HS-27A (cell line): ENCODE results near the gene SCAANT1.

Experiments used
- DNase-seq: peaks from one replicate; pipeline ENCODE4 v3.0.0-alpha.2; 2012; ENCODE audit warnings: low read depth, missing footprints

Gene SCAANT1

DNA sequence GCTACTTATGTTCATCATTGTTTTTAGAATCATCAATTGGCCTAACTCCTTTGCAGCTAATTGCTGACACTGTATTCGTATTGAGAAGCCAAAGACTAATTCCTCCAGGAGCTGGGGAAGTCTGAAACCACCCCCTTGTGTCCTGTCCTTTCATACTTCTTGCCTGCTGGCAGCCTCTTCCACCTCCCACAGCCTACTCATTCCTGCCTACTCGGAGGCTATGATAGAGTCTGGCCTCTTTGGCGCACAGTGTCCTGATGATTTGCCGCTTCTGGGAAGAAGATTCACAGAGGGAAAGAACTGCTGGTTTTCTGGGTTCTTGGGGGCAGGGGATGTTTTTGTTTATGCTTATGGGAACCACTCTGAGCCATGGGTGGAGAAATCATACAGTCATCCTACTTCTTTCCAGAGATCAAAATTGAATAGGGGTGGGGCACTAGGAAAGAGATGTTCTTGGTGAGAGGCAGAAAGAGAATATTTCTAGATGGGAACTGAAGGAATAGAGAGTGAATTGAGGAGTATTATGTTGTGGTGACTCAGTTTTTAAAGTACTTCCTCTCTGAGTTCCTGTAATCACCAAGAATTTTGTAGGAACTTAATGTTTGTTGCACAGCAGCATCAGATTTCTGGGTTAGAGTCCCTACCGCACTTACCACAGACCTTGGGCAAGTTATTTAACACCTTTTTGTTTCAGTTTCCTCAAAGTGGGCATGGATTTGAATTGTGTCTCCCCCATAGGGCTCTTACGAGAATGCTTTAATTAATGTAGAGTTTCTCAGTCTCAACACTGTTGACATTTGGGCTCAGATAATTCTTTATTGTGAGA lies 22.1 kb upstream of the SCAANT1 start:
- no peak for DNase-seq

DNA sequence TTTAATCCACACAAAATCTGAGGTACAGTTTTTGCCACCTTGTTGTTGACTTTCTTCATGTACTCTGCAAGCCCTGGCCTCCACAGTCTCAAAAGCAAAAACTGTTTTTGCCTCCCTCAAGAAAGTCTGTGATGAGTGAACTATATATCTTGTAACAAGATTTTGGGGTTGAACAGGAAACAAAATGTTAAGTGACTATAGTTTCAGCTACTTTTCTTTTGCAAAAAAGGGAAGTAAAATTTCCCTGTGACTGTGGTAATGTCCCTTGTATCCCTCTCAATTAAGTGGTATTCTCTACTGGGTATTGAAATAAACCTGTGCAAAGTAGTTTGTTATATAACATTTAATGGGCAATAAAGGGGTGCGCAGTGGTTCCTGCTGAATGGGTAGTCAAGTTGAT lies 21.3 kb upstream of the SCAANT1 start:
- DNase-seq, result no peak

DNA sequence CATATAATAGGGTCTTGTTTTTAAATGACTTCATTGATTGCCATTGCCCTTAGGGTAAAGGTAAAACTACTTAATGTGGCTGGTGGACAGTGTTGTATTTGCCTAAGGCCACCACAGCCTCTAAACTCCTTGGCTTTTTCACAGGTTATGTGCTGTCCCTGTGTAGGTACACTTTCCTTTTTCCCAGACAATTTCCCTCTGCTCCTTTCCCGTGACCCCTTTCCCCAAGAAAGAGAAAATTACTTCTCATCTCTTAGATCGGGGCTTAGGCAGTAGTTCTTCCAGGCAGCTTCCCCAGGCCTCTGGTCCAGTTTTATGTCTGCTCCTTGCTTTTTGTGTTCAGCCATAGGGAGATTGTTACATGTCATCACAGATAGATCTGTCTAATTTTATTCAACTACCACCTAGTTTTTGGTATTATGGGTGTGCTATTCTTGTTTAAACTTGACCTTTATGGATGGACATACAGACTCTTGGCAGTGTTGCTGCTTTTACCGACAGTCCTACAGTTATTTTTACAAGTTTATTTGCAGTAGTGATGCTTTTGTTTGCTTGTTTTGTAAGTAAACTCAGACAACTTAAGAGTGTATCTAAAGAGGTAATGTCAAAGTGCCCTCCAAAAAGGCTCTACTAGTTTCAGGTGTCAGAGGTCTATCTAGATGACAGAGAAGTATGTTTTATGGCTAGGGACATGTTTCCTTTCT lies 20.5 kb upstream of the SCAANT1 start:
- DNase-seq, result no peak

DNA sequence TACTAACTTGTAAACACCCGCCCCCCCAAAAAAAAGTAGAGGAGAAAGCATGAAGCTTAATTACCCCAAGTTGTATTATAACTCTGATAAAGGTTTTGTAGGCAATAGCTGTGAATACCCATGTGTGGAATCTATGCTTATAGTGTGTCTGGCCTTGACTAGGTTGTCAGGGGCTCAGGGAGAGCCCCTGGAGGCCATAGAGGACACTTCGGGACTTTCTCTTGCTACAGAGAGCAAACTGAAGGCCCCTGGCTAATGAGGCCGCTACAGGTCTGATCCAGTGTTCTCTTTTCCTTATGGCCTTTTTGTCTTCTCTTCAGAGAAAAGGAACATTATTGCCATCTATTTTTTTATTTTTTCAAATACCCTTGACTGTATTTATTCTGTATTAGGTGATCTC lies 19.1 kb upstream of the SCAANT1 start:
- DNase-seq, result no peak

DNA sequence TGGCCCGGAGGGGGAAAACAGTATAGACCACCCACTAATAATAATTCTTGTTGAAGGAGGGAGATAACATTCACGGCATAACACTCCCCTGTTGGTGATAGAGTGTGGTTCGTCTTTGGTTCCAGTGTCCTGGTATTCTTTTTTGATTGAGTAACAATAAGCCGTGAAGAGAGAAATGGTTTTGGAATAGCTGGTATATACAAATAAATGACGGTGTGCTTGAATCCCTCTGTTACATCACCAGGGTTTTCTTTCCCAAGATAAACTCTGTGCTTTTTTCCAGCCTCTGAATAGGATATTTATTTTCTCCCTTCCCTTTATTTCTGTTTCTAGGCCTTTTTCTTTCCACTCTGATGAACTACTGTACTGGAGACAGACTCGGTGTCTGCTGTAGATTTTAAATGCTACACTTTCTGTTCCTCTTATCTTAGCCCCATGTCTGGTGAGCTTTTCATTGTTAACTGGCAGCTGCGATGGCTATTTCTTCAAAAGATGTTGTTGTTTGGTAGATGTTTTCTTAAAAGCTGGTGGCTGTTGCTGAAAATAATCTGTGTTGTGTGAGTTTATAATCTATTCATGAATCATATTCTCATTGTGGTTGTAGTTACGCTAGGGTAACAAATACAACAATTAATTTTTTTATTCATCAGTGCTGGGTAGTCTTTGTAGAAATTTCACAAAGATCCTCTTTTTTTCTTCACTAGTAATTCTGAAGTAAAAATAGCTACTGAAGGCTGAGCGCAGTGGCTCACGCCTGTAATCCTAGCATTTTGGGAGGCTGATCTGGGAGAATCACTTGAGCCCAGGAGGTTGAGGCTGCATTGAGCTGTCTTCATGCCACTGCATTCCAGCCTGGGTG lies 15.5 kb upstream of the SCAANT1 start:
- no peak for DNase-seq

DNA sequence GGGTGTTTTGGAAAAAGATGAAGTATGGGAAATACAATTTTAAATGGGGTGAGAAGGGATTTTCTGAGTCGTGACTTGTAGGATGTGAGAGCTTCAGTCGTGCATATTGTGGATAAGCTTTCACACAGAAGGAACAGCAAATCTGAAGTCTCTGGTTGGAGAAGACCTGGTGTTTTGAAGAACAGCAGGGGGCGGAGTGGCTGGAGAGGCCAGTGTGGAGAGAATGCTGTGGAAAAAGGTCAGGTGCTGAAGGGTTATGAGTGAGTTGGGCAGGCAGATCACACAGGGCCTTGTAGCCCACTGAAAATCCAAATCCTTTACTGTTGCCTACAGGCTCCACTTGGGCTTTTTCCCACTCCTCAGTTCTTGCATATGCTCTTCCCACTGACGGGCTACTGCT lies 14.1 kb upstream of the SCAANT1 start:
- no peak for DNase-seq

DNA sequence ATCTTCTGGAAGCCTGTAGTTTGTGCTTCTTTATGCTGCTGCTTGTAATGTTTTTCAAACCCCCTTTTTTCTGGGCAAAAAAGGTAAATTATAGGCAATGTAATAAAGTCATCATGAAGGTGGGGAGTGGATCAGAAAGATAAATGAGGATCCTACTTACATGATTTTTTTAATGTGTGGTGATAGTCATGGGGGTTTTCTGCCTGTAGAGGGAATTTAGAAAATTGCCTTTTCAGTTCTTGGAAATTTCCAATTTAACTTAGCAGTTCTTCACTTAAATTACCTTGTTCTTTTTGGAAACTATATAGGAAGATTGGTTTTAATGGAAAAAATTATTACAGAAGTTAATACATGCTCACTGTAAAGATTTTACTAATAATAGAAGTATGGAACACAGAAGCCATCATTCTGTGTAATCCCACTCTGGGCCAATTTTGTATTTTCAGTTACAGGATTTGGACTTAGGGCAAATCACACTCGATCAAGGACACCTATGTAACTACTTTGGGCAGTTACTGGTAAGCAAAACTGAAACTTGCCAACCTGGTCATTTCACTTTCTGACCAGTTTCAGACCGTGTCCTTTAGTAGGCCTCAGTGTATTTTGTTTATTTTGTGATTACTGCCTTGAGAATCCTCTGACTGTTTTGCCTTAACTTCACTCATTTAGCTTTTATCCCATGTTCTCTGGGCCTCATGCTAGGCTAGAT lies 10.5 kb upstream of the SCAANT1 start:
- DNase-seq, result no peak

DNA sequence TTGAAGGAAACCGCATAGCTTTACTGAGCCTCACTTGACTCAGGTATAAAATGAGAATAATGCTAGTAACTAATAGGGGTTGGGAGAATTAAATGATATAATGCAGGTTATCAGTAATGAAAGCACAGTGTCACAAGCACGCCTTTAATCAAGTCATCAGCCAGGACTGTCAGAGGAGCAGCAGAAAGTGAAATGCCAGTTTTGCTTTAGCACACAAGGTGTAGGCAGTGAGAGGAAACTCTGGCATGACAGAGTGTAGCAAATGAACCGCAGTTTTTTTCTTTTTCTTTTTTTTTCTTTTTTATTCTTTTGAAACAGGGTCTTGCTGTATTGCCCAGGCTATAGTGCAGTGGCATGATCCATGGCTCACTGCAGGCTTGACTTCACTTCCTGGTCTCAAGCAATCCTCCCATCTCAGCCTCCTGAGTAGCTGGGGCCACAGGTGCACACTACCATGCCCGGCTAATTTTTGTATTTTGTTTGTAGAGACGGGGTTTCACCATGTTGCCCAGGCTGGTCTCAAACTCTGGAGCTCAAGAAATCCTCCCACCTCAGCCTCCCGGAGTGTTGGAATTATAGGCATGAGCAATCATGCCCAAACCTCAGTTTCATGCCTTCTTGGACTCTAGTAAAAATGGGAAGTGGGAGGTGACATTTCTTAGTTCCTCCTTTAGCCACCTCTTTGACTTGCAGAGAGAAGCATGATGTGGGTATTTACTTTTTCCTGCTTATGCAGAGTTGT lies 9.7 kb upstream of the SCAANT1 start:
- no peak for DNase-seq

DNA sequence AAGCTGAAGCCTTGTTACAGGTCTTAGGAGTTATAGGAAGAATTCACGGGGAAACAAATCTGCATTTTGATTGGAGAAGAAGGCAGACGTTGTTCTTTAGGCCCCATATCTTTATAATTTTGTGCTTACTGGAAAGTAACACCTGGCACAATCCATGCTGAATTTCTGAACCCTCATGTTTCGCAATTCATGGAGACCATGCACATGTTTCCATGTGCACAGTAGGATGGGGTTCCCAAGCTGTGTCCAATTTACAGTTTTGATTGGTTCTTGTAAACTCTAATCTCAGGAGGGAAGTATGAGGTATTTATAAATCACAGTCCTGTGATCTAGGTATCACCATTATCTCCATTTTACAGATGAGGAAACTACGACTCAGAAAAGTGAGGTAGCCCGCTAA lies 7.8 kb upstream of the SCAANT1 start:
- no peak for DNase-seq

DNA sequence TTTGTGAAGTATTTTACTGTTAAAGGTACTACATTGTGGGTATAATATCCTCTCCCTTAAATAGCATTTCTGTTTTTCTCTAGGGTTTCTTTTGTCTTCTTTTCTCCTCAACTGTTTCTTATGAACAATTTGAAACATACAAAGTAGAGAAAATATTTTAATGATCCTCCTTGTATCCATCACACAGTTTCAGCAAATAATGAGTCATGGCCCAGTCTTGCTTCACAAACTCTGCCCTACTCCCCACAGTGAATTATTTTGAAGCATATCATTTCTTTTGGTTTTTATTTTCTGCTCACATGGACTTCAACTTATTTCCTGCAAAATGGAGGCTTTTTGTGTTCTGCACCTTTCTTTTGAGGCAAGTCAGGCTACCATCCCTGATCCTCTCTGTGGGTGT lies 6.1 kb upstream of the SCAANT1 start:
- DNase-seq, result no peak

DNA sequence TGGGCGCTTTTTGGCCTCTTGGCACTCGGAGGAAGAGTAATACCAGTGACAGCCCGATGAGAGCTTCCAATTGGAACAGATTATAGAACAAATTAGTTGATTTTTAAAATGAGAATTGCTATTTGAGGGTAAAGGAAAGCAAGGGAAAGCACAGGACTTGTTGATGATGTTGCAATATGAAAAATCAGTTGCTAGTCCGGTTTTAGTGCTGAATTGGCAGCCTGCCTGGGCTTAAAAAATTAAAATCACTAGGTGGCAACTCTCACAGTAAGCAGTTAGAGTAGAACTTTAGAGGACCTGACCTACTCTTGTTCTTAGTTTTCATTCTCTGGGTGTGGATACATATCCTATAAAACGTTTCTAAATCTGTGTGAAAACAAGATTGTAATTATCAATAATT lies 2.1 kb upstream of the SCAANT1 start:
- no peak for DNase-seq

DNA sequence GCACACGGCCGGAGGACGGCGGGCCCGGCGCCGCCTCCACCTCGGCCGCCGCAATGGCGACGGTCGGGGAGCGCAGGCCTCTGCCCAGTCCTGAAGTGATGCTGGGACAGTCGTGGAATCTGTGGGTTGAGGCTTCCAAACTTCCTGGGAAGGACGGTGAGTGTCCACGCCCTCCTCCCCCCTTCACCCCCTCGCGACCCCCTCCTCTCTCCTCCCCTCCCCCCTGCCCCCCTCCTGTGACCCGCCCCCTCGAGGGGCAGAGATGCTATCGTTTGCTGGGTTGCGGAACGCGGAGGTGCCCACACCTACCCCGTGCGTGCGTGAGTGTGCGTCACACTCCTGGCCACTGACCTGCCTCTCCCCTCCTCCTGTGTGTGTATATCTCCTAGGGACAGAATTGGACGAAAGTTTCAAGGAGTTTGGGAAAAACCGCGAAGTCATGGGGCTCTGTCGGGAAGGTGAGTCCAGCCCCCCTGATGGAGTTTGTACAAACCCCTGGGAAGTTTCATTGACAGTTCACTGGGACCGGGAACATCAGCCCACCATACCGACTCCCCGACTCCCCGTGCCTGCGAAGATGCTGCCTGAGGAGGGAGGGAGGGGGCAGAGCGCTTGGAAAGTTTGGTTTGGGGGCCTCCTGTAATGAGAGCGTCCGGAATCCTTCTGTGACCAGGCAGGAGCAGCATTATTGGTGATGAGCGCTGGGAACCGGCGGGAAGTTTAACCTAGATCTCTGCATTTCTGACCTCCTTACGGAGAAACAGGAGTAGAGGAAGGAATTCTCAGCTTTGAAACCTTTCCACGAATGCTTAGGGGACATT lies 795 bp upstream of the SCAANT1 start:
- no peak for DNase-seq

DNA sequence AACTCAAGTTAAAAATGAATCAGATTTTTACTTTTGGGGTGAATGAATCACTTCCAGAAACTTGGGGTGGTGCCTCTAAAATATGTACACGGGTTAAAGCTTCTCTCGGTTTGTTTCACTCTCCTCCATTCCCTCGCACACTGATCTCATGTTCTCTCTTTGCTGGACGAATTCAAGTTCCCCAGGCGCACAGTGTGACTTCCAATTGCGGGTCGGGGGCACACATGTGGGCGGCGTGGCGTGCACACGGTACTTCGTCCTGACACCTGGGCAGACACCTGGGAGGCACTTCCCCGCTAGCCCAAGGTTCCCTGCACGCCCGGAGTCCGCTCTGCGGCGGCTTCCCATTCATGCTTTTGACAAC lies 692 bp downstream of the SCAANT1 start:
- no peak for DNase-seq

DNA sequence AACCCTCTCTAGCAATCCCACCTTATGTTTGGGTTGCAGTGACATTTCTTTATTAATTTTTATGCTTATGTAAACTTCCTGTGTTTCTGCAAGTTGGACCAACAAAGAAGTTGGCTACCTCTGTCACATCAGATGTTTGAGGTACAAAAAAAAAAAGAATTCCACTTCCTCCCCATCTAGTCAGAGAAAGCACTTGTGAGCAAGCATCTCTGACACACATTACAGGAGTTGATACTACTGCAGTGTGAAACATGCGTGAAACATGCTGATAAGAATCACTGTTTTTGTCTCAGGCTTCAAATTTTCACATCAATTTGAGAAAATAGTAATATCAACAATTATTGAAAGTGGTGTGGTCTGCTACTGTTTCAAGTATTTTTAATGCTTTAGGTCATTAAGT lies 1.3 kb downstream of the SCAANT1 start:
- no peak for DNase-seq

DNA sequence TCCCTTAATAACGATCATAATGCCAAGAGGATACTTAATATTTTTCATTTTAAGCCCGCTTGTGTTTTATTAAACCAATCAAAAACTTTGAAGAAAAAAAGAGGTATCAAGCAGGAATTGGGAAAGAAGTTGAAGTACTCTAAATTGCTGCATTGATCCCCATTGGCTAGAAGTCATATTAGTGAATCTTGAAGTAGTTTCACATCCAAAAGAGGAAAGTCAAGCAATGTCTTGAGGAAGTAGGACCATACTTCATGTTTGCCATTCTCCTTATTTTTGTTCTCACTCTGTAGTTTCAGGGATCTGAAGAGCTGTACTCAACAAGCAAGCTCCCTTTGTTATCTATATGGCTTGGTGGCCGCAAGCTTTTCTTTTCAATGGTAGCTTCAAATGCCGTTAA lies 2.2 kb downstream of the SCAANT1 start:
- DNase-seq, result no peak

DNA sequence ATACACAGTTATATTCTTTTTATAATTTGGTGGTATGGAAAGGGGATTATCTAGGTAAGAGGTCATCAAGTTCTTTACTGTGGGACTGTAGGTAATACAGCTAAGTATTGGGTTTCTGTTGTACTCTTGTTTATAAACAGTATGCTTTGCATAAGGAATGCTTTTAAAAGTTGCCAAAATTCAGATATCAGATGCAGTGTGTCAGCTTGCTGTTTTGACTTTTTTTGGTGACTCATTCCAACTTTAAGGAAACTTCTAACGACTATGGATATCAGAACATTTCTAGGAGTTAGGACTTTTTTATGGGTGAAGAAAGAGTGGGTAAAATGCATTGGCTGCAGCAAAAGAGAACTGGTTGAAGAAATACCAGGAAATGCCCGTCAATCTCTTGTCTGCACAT lies 2.8 kb downstream of the SCAANT1 start:
- DNase-seq, result no peak

DNA sequence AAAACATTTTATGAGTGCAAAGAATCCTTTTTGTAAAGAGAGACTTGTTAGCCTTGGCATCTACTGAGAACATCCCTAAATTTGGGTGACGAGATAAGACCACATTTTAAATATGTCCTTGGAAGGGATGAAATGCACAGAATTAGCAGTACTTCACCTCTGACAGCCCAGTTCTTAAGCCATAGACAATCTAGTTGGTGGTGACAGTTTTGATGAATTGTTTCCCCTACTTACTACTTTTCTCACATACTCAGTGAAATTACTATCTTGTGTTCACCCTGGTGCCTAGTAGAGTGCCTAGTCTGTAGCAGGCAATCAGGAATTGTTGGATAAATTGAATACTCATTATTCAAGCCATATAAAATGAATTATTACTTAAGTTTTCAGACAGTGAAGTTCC lies 3.4 kb downstream of the SCAANT1 start:
- DNase-seq, result no peak

DNA sequence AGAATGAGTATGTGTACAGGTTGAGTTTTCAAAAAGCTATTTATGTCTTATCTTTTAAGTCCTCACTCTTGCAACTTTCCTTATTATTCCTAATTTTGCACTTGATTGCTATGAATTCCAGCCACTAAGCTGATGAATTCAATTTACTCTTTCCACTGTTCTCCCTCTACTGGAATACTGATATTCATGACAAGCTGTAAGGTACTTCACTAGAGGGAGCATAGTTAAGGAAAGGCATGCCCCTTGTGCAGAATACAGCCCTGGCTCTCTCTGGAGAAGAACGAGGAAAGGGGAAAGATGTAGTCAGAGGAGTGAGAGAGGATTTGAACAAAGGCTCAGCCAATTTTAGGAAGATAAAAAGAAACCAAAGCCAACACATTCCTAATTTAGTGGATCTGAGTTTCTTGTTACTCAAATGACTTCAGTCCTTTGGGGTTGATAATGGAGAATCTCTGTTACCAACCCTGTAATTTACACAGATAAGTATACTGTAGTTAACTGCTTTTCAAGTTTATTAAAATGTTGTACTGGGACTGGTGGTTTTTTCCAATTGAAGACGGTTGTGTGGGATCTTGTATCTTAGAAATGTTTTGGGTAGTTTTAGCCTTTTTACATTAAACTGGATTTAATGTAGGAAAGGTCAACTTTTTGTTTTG lies 4.0 kb downstream of the SCAANT1 start:
- no peak for DNase-seq

DNA sequence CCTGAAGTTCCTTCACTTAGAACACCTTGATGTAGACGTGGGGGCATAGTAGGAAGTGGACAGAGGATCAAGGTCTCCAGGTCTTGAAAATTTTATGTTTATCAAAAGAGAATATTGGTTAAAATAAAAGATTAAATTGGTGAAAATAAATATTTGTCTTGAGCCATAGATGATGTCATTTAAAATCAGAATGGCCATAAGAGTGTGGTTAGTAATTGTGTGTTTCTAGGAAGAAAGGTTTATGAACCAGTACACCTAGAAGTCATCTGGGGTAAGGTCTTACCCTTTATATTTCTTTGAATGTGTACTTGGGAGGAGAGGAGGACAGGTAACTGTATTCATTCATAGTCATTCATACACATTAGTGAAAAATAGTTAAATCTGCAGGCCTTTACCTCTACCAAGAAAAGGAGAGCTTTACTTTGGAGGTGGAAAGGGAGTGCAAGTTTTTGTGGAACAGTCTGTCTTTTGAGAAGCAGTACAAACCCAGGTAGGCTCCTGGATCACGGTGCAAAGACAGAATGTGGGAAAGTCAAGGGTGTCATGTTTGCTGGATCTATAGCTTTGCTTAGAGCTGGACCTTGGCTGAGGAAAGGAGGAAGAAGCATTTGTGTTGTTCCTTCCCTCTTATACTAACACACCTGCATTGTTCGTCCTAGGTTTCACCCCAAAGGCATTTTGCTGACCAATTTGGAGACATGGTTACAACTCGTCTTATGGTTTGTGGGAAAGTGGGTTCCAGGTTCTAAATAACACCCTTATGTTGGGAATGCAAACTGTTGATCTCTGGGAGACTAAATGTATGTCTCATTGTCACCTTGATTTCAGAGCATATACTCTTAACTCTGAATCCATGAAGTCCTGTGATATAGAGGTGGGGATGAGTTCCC lies 6.2 kb downstream of the SCAANT1 start:
- DNase-seq, result no peak
